Endothelial cell of umbilical vein (primary cell): Measurements from ENCODE around the gene LPP.

Source experiments
- EZH2 ChIP-seq: IDR thresholded peaks from 2 replicates; pipeline ENCODE4 v1.6.1; 2012; ENCODE audit warnings: borderline replicate concordance, low read depth, mild to moderate bottlenecking, moderate library complexity, low read length, inconsistent platforms; ENCODE audit not compliant: severe bottlenecking
- FOS ChIP-seq: IDR thresholded peaks from 2 replicates; pipeline ENCODE4 v1.6.1; 2011; ENCODE audit warnings: mild to moderate bottlenecking, low read length, moderate library complexity, borderline replicate concordance; ENCODE audit not compliant: insufficient read depth
- GATA2 ChIP-seq: IDR thresholded peaks from 2 replicates; pipeline ENCODE4 v1.7.0; 2011; ENCODE audit warnings: low read depth, mild to moderate bottlenecking, moderate library complexity, mixed read lengths, low read length; ENCODE audit not compliant: insufficient read length, insufficient read depth
- JUN ChIP-seq: IDR thresholded peaks from 2 replicates; pipeline ENCODE4 v1.6.1; 2011; ENCODE audit warnings: borderline replicate concordance, low read depth; ENCODE audit not compliant: insufficient read length, insufficient read depth
- MYC ChIP-seq: IDR thresholded peaks from one replicate; pipeline ENCODE4 v1.6.1; 2011; ENCODE audit warnings: mild to moderate bottlenecking, low read depth, low read length
- POLR2A ChIP-seq: IDR thresholded peaks from 2 replicates; pipeline ENCODE4 v1.6.1; 2012; ENCODE audit warnings: low read depth, mild to moderate bottlenecking, control low read depth, low read length
- POLR2AphosphoS5 ChIP-seq: IDR thresholded peaks from 2 replicates; pipeline ENCODE4 v1.6.1; 2012; ENCODE audit warnings: low read depth, mild to moderate bottlenecking, control low read depth, low read length, moderate library complexity; ENCODE audit not compliant: insufficient read depth
- TF ChIP-seq, protein P1 (sequence below), 2 donors: IDR thresholded peaks; 1 replicate in 1 of 2; 2 replicates in 1 of 2; pipeline ENCODE4 v1.5.1; 2011; ENCODE audit warnings: low read length in 2 of 2, mild to moderate bottlenecking in 2 of 2, moderate library complexity in 2 of 2, control low read depth in 1 of 2, inconsistent platforms in 1 of 2, low read depth in 1 of 2; ENCODE audit not compliant: insufficient read depth in 1 of 2; ENCODE audit errors: extremely low read depth in 1 of 2
- TF ChIP-seq, protein P2 (sequence below): IDR thresholded peaks from 2 replicates; pipeline ENCODE4 v1.6.1; 2011; ENCODE audit not compliant: insufficient read depth, insufficient read length

DNA sequence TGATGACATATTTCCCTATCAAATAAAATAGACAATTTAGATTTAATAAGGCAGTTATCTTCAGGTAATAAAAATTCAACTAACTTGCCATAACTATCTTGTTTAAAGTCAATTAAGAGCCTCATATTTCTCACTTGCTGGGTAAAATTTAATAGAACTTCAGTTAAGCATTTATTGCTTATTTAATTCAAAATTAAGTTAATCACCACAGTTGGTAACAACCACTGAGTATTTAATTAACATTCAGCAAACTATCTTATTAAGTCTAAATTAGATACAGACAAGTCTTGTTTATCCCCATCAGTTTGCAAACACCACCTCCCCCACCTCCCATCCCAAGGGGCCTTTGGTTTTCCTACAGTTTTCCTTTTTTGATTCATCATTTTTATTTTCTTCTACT lies 14.7 kb downstream of the LPP start:
- TF ChIP-seq, protein P1, sequence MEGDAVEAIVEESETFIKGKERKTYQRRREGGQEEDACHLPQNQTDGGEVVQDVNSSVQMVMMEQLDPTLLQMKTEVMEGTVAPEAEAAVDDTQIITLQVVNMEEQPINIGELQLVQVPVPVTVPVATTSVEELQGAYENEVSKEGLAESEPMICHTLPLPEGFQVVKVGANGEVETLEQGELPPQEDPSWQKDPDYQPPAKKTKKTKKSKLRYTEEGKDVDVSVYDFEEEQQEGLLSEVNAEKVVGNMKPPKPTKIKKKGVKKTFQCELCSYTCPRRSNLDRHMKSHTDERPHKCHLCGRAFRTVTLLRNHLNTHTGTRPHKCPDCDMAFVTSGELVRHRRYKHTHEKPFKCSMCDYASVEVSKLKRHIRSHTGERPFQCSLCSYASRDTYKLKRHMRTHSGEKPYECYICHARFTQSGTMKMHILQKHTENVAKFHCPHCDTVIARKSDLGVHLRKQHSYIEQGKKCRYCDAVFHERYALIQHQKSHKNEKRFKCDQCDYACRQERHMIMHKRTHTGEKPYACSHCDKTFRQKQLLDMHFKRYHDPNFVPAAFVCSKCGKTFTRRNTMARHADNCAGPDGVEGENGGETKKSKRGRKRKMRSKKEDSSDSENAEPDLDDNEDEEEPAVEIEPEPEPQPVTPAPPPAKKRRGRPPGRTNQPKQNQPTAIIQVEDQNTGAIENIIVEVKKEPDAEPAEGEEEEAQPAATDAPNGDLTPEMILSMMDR (IDR thresholded peaks at IDR 0.05; ENCODE audit: extremely low read depth in 1 of 2, insufficient read depth in 1 of 2, low read depth in 1 of 2, low read length in 2 of 2), result no peak
- TF ChIP-seq POLR2AphosphoS5 (no peak), POLR2A (no peak), EZH2 (no peak), FOS (no peak), JUN (no peak), GATA2 (no peak), MYC (no peak)
- TF ChIP-seq, protein P2, sequence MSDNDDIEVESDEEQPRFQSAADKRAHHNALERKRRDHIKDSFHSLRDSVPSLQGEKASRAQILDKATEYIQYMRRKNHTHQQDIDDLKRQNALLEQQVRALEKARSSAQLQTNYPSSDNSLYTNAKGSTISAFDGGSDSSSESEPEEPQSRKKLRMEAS, result no peak
